ENCODE data around the gene TNN. TPM values are rescaled to one million over a fixed set of nuclear protein-coding genes. Genes with fewer than 3 reads are reported as not detected.

TNN gene
- total RNA-seq, 1 experiment from 2014 or later = not detected

GRCh38 chr1:175162955-175163354 lies 95.3 kb downstream of the TNN start:
- CTCF ChIA-PET = interaction anchor here (0.6 to 21.1 kb wide), 7 partner anchors 8 to 157 kb away, joined by 3 to 415 read pairs (median 23); no protein-coding TSS in a partner anchor
- no peaks in the 10 kb centered on the region for H3K27me3 Mint-ChIP-seq (ENCODE audit: insufficient read depth, unreplicated experiment)

GRCh38 chr1:175163702-175164101 lies 96.1 kb downstream of the TNN start:
- H3K4me1 Mint-ChIP-seq (ENCODE audit: insufficient read depth, unreplicated experiment) = no peaks in the 10 kb centered on the region
- CTCF ChIA-PET = interaction anchor here (0.7 to 21.1 kb wide), 9 partner anchors 8 to 911 kb away, joined by 3 to 415 read pairs (median 5); no protein-coding TSS in a partner anchor
- DNase-seq (ENCODE audit: unreplicated experiment) = no peak
- no TSS peak for BruUV-seq (replicated peaks)
- intact Hi-C loops (cut with micrococcal nuclease) = no loop called here
- H3K4me3 Mint-ChIP-seq (ENCODE audit: unreplicated experiment) = no peak overlapping the region
- H3K9me3 Mint-ChIP-seq (ENCODE audit: unreplicated experiment) = no peaks in the 10 kb centered on the region
- no peaks in the 10 kb centered on the region for H3K27me3 Mint-ChIP-seq (ENCODE audit: insufficient read depth, unreplicated experiment)
- H3K27ac Mint-ChIP-seq (ENCODE audit: low read depth, unreplicated experiment) = no peak overlapping the region
- POLR2A ChIA-PET = interaction anchor here (1.9 kb wide), 1 partner anchor 9 kb away, joined by 4 read pairs; no protein-coding TSS in a partner anchor
- TF ChIP-seq CTCF (IDR thresholded peaks at IDR 0.05; ENCODE audit: unreplicated experiment) = no peak
- H3K36me3 Mint-ChIP-seq (ENCODE audit: insufficient read depth, unreplicated experiment) = peaks cover 4% of the 10 kb centered on the region

More at GRCh38 chr1:175162955-175163354, 95.3 kb downstream of the TNN start:
- Mint-ChIP-seq H3K9me3 (ENCODE audit: unreplicated experiment) (no peaks in the 10 kb centered on the region), H3K27ac (ENCODE audit: low read depth, unreplicated experiment) (no peak overlapping the region), H3K4me1 (ENCODE audit: insufficient read depth, unreplicated experiment) (peaks cover 6% of the 10 kb centered on the region), H3K36me3 (ENCODE audit: insufficient read depth, unreplicated experiment) (peaks cover 4% of the 10 kb centered on the region), H3K4me3 (ENCODE audit: unreplicated experiment) (no peak overlapping the region)
- POLR2A ChIA-PET = no interaction called here
- BruUV-seq (replicated peaks) = no TSS peak
- intact Hi-C loops (cut with micrococcal nuclease) = no loop called here
- peak; percentile 40 for DNase-seq (ENCODE audit: unreplicated experiment)
- TF ChIP-seq CTCF (IDR thresholded peaks at IDR 0.05; ENCODE audit: unreplicated experiment) = no peak

GRCh38 chr1:175164751-175165150 lies 97.1 kb downstream of the TNN start:
- intact Hi-C loops (cut with micrococcal nuclease) = no loop called here
- Mint-ChIP-seq H3K27me3 (ENCODE audit: insufficient read depth, unreplicated experiment) (no peaks in the 10 kb centered on the region), H3K9me3 (ENCODE audit: unreplicated experiment) (no peaks in the 10 kb centered on the region), H3K36me3 (ENCODE audit: insufficient read depth, unreplicated experiment) (peaks cover 4% of the 10 kb centered on the region), H3K4me3 (ENCODE audit: unreplicated experiment) (no peak overlapping the region), H3K4me1 (ENCODE audit: insufficient read depth, unreplicated experiment) (peaks cover 7% of the 10 kb centered on the region), H3K27ac (ENCODE audit: low read depth, unreplicated experiment) (no peak overlapping the region)
- no peak for TF ChIP-seq CTCF (IDR thresholded peaks at IDR 0.05; ENCODE audit: unreplicated experiment)
- no TSS peak for BruUV-seq (replicated peaks)
- POLR2A ChIA-PET = interaction anchor here (1.9 kb wide), 1 partner anchor 10 kb away, joined by 4 read pairs; no protein-coding TSS in a partner anchor
- DNase-seq (ENCODE audit: unreplicated experiment) = no peak
- CTCF ChIA-PET = interaction anchor here (0.6 to 21.1 kb wide), 9 partner anchors 9 to 723 kb away, joined by 3 to 415 read pairs (median 4); no protein-coding TSS in a partner anchor

GRCh38 chr1:175166746-175167145 lies 99.1 kb downstream of the TNN start:
- BruUV-seq (replicated peaks) = no TSS peak
- no peak for TF ChIP-seq CTCF (IDR thresholded peaks at IDR 0.05; ENCODE audit: unreplicated experiment)
- Mint-ChIP-seq H3K4me1 (ENCODE audit: insufficient read depth, unreplicated experiment) (peaks cover 20% of the 10 kb centered on the region), H3K4me3 (ENCODE audit: unreplicated experiment) (no peak overlapping the region), H3K36me3 (ENCODE audit: insufficient read depth, unreplicated experiment) (peaks cover 4% of the 10 kb centered on the region), H3K27me3 (ENCODE audit: insufficient read depth, unreplicated experiment) (no peaks in the 10 kb centered on the region), H3K27ac (ENCODE audit: low read depth, unreplicated experiment) (no peak overlapping the region), H3K9me3 (ENCODE audit: unreplicated experiment) (no peaks in the 10 kb centered on the region)
- CTCF ChIA-PET = interaction anchor here (1.3 to 21.1 kb wide), 4 partner anchors 11 to 153 kb away, joined by 4 to 415 read pairs (median 41); no protein-coding TSS in a partner anchor
- DNase-seq (ENCODE audit: unreplicated experiment) = no peak
- POLR2A ChIA-PET = no interaction called here
- intact Hi-C loops (cut with micrococcal nuclease) = no loop called here
